ENCODE results near the gene SHISA8.

The SHISA8 gene

DNA sequence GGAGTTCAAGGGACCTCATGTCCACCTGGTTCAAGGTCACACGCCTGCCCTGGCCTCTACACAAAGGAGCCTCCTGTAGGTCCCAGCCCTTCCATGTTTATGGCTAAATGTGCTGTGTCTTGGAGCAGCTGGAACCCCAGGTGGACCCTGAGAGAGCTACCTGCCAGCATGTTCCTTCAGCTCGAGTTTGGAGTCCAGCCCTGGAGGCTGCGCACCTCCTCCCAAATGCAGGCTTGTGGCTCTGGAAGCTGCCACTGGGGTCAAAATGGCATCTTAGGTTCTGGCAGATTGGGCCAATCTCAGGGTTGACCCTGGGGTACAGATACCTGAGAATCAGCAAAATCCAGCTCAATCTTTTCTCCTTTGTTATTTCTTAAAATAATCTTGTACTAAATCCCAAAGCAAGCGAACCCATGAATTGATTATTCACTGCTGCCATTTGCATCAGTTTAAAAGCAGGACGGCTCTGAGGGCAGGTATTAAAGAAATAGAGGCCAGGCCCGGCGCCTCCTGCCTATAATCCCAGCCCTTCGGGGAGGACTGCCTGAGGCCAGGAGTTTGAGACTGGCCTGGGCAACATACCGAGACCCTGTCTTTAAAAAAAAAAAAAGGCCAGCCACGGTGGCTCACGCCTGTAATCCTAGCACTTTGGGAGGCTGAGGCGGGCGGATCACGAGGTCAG, 8.9 kb upstream of the SHISA8 start:
- peaks cover 38% of the 10 kb centered on the region for H3K4me1 Mint-ChIP-seq (ENCODE audit: low read depth)
- H3K4me3 Mint-ChIP-seq: no peak overlapping the region
- no peak overlapping the region for H3K27ac Mint-ChIP-seq
- H3K9me3 Mint-ChIP-seq: no peaks in the 10 kb centered on the region
- H3K27me3 Mint-ChIP-seq: peaks cover 4% of the 10 kb centered on the region
- peaks cover 1% of the 10 kb centered on the region for H3K36me3 Mint-ChIP-seq (ENCODE audit: low read depth)
- DNase-seq: no peak

- H3K27ac Mint-ChIP-seq: peak overlapping the region; percentile 12
- H3K36me3 Mint-ChIP-seq (ENCODE audit: low read depth): peaks cover 1% of the 10 kb centered on the region
- H3K4me3 Mint-ChIP-seq: no peak overlapping the region
- H3K27me3 Mint-ChIP-seq: peaks cover 4% of the 10 kb centered on the region
- no peaks in the 10 kb centered on the region for H3K9me3 Mint-ChIP-seq
- DNase-seq: no peak
- H3K4me1 Mint-ChIP-seq (ENCODE audit: low read depth): peaks cover 36% of the 10 kb centered on the region
Measured at GRCh38 chr22:41922940-41923594, 8.2 kb upstream of the SHISA8 start.

DNA sequence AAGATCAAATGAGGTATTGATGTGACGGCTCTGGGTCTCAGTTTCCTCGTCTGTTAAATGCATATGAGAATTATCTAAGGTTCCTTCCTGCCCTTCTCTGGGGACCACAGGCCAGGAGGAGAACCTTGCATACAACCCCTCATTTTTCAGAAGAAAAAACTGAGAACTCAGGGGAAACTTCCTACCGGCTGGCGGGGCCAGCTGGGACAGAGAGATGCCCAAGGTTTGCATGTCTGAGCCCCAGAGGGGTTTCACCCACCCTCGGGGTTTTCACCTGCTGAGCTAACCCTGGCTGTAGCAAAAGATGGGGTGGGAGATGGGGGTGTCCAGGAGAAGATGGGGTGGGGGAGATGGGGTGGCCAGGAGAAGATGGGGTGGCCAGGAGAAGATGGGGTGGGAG, 7.5 kb upstream of the SHISA8 start:
- DNase-seq: no peak
- Mint-ChIP-seq H3K4me1 (ENCODE audit: low read depth) (peaks cover 32% of the 10 kb centered on the region), H3K9me3 (no peaks in the 10 kb centered on the region), H3K36me3 (ENCODE audit: low read depth) (peaks cover 1% of the 10 kb centered on the region), H3K27ac (peak overlapping the region; percentile 40), H3K27me3 (peaks cover 6% of the 10 kb centered on the region), H3K4me3 (no peak overlapping the region)

DNA sequence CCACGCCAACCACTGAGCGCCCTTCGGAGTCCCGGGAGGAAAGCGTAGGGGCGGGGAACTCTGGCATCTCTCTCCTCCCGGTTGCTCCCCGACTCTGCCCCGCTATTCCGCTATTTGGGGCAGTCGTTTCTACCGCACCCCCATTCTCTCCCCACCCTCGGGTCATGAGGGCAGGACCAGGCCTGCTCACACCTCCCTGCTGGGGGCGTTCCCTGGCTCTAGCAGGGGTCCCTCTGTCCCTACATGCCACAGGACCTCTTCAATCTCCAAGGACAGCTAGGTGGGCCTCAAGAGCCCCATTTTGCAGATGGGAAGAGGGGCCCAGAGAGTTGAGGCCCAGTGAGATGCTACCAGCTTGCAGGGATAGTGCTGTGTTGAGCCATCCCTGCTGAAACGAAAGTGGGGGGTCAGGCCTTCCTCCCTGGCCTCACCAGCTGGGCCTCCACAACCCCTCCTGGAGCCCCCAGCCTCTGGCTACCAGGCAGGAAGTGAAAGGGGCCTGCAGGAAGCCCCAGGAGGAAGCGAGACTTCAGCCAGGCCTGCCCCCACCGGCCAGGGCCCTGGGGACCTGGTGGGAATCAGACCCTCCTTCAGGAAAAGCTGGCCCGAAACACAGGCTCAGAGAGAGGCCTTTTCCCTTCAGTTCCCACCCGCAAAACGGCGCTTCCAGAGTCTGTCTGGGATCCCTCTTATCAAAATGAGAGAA, 5.5 kb upstream of the SHISA8 start:
- H3K36me3 Mint-ChIP-seq (ENCODE audit: low read depth): peaks cover 1% of the 10 kb centered on the region
- peaks cover 18% of the 10 kb centered on the region for H3K27me3 Mint-ChIP-seq
- DNase-seq: no peak
- H3K27ac Mint-ChIP-seq: peak overlapping the region; percentile 58
- H3K4me3 Mint-ChIP-seq: no peak overlapping the region
- no peaks in the 10 kb centered on the region for H3K9me3 Mint-ChIP-seq
- peaks cover 29% of the 10 kb centered on the region for H3K4me1 Mint-ChIP-seq (ENCODE audit: low read depth)

DNA sequence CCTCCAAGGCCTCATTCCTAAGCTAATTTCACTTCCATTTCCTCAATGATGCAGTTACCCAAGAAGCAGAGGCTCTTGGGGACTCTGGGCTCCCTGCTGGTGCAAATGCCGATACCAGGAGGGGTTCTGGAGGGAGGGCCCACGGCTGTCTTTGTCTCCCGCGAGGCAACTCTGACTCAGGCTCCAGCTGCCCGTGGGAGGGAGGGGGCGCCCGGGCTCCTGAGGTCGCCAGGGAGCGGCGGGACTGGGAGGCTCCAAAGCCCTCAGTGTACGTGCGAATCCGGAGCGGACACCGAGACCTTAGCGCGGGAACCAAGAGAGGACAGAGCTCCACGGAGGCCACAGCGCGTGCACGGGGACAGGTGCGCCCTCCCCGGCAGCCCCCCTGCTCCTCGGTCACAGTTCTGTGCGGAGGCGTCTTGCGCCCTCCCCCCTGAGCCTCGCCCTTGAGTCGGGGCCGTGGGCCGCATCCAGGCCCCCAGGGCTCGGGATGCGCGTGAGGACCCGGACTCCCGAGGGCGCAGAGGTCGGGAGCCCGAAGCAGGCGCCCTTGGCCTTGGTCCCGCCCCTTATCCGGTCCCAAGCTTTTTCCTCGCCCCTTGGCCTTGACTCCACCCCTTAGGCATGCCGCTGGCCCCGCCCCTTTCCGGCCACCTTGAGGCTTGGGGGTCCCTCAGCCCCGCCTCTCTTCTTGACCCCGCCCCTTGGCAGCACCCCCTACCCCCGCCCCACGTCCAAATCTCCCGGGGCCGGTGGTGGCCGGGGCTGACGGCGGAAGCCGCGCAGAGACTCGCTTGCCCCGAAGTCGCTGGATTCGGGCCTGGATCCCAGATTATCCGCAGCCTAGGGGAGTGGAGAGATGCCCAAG, 4.7 kb upstream of the SHISA8 start:
- Mint-ChIP-seq H3K4me1 (ENCODE audit: low read depth) (peaks cover 27% of the 10 kb centered on the region), H3K27ac (peak overlapping the region; percentile 8), H3K9me3 (no peaks in the 10 kb centered on the region), H3K4me3 (peak overlapping the region; percentile 47), H3K27me3 (peaks cover 22% of the 10 kb centered on the region), H3K36me3 (ENCODE audit: low read depth) (peaks cover 1% of the 10 kb centered on the region)
- DNase-seq: peak; percentile 69

DNA sequence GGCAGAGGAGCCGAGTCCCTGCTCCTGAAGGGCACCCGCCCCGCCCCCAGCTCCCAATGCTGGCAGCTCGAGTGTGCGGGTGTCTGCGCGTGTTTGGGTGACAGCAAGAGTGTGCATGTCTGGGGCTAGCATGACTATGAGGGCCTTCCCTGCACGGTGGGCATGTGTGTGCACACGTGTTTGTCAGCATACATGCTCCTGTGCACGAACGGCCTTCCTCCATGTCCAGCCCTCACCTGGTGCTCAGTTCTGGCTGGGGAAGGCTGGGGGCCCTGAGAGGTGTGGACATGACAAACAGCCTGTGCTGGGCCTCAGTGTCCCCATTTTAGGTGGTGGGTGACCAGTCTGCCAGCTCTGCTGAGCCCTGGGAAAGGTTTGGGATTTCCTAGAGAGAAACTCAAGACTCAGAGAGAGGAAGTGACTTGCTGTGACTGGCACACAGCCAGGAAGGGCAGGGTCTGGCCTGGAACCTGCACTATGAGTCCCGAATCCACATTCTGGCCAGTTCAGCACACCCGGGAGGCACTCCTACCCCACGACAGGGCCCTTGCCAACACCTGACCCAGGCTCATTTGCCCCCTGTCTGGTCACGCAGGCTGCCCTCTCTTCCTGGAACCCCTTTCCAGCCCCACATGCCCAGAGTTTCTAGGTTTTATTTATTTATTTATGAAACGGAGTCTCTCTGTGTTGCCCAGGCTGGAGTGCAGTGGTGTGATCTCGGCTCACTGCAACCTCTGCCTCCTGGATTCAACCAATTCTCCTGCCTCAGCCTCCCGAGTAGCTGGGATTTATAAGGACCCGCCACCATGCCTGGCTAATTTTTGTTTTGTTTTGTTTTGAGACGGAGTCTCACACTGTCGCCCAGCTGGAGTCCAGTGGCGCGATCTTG, 3.3 kb upstream of the SHISA8 start:
- H3K9me3 Mint-ChIP-seq: no peaks in the 10 kb centered on the region
- H3K36me3 Mint-ChIP-seq (ENCODE audit: low read depth): peaks cover 1% of the 10 kb centered on the region
- H3K4me1 Mint-ChIP-seq (ENCODE audit: low read depth): peaks cover 30% of the 10 kb centered on the region
- DNase-seq: no peak
- no peak overlapping the region for H3K4me3 Mint-ChIP-seq
- H3K27me3 Mint-ChIP-seq: peaks cover 26% of the 10 kb centered on the region
- peak overlapping the region; percentile 26 for H3K27ac Mint-ChIP-seq

DNA sequence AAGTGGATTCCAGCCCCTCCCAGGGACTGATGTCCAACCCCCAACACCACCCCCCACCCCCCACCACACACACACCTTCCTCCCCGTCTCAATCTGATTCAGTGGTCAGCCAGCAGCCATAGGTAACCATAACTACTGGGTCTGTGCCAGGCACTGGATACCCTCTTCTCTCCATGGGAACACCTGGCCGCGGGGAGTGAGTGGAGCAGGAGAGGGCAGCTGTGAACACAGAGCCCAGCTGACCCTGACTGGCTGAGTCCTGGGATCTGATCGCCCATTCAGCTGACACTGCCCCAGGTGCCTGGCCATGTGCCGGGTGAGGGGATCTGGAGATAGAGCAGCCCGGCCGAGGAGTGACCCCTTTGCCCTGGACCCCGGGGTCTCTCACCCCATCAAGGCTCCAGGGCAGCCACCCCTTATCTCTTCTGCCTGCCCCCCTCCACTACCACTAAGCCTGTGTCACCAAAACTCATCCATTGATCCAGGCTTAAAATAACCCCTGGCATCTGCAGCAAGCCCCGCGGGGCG, 2.6 kb upstream of the SHISA8 start:
- DNase-seq: no peak
- Mint-ChIP-seq H3K4me3 (no peak overlapping the region), H3K27me3 (peaks cover 33% of the 10 kb centered on the region), H3K27ac (no peak overlapping the region), H3K36me3 (ENCODE audit: low read depth) (no peaks in the 10 kb centered on the region), H3K9me3 (no peaks in the 10 kb centered on the region), H3K4me1 (ENCODE audit: low read depth) (peaks cover 35% of the 10 kb centered on the region)

DNA sequence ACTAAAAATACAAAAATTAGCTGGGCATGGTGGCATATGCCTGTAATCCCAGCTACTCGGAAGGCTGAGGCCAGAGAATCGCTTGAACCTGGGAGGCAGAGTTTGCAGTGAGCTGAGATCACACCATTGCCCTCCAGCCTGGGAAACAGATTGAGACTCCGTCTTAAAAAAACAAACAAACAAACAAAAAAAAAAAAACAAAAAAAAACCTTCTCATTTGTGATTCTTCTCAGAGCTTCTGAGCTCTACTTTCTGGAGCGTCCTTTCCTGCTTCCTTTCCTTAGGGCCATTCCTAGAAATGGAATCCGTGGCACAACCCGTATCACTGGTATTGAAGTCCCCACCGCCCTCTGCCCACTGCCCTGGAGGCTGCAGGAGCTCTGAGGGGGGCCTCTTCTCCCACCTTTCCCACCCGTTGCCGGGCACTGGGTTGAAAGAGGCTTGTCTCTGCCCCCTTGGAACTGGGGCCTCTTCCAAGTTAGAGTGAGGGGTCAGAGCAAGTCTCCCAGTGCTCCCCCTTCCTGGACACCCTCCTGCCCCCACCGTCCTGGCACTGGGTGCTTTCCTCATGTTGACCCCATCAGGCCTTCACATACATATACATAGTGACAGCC, 2.0 kb upstream of the SHISA8 start:
- Mint-ChIP-seq H3K4me3 (no peak overlapping the region), H3K4me1 (ENCODE audit: low read depth) (peaks cover 39% of the 10 kb centered on the region), H3K27ac (no peak overlapping the region), H3K36me3 (ENCODE audit: low read depth) (no peaks in the 10 kb centered on the region), H3K27me3 (peaks cover 39% of the 10 kb centered on the region), H3K9me3 (no peaks in the 10 kb centered on the region)
- DNase-seq: no peak

DNA sequence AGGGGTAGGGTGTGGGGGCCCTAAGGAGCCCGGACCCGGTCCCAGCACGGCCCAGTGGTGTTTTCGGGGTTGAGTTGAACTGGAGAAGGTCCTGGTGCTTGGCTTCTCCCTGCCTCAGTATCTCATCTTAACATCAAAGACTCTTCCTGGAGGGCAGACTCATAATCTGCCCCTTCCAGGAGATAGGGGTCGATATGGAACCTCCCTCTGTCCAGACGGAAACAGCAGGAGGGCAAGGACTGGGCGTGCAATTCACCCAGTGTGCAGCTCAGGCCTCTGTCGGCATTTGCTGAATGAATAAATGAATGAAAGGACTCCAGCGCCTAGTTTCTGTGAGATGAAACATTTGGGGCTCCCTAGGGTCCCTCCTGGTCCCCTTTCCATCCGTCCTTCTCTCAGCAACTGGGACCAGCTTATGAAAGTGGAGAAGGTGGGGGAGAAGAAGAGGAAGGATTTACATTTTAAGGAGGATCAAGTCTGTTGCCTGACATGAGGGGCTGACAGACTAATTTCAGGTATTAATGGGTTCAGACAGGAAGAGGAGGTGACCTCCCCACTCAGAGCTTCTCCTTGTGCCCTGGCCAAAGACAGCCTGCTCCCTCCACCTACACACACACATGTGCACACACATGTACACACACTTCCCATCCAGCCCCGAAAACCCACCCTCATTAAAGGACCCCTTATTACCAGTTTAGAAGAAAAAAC, 1.1 kb upstream of the SHISA8 start:
- Mint-ChIP-seq H3K9me3 (no peaks in the 10 kb centered on the region), H3K4me1 (ENCODE audit: low read depth) (peaks cover 43% of the 10 kb centered on the region), H3K27ac (peak overlapping the region; percentile 64), H3K36me3 (ENCODE audit: low read depth) (no peaks in the 10 kb centered on the region), H3K4me3 (peak overlapping the region; percentile 56), H3K27me3 (peaks cover 46% of the 10 kb centered on the region)
- no peak for DNase-seq

DNA sequence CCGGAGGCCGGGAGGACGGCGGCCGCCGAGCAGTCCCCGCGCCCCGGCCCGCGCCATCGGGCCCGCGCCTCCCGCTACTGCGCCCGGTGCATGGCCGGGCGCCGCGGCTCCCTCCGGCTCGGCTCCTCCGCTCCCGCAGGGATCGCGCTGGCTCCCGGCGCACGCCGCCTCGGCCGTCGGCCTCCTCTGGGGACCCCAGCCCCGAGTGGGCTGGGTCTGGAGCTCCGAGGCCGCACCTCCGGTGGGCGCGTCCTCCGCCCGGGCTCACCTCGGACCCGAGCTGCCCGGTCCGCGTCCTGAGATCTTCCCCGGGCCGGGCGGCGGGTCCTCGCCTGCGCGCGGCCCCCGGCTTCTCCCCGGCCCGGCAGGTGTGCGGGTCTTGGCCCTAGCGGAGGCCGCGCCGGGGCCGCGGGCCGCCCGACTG, 251 bp downstream of the SHISA8 start:
- Mint-ChIP-seq H3K4me1 (ENCODE audit: low read depth) (peaks cover 41% of the 10 kb centered on the region), H3K36me3 (ENCODE audit: low read depth) (no peaks in the 10 kb centered on the region), H3K4me3 (no peak overlapping the region), H3K9me3 (no peaks in the 10 kb centered on the region), H3K27ac (no peak overlapping the region), H3K27me3 (peaks cover 48% of the 10 kb centered on the region)
- DNase-seq: no peak

GRCh38 chr22:41913842-41914534, 886 bp downstream of the SHISA8 start:
- H3K4me3 Mint-ChIP-seq: no peak overlapping the region
- peaks cover 42% of the 10 kb centered on the region for H3K4me1 Mint-ChIP-seq (ENCODE audit: low read depth)
- H3K9me3 Mint-ChIP-seq: no peaks in the 10 kb centered on the region

DNA sequence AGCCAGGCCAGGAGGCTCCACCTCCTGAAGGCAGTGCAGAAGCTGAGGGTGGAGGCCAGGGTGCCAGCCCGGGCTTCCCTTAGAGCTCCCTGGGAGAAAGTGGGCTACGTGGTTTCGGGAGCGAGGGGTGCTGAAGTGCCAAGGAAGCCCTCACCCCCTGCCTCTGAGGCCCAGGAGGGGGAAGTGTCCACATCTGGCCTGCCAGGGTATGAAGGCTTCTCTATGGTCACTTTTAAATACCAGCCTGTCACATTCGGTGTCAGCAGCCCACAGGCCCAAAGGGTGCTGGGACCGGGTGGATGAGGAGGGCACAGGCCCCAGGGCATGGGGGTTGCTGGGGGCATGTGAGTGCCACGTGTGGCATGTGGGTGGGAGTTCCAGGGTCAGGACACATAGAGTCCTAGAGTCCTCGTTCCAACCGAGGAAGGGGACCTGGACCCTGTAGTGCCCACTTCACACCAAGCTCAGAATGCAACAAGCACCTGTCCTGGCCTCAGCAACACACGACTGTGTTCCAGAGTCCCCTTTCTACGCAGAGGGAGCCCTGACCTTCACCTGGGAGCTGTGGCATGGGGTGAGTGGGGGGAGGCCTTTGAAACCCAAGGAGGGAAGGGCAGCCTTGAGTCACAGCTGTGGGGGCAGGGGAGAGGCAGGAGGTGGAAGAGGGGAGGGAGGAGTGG, 1.7 kb downstream of the SHISA8 start:
- peaks cover 55% of the 10 kb centered on the region for H3K27me3 Mint-ChIP-seq
- H3K4me3 Mint-ChIP-seq: peak overlapping the region; percentile 59
- DNase-seq: no peak
- H3K9me3 Mint-ChIP-seq: no peaks in the 10 kb centered on the region
- peak overlapping the region; percentile 80 for H3K27ac Mint-ChIP-seq
- peaks cover 45% of the 10 kb centered on the region for H3K4me1 Mint-ChIP-seq (ENCODE audit: low read depth)
- peaks cover 2% of the 10 kb centered on the region for H3K36me3 Mint-ChIP-seq (ENCODE audit: low read depth)

More at GRCh38 chr22:41913842-41914534, 886 bp downstream of the SHISA8 start:
- DNase-seq: peak; percentile 59
- Mint-ChIP-seq H3K27ac (no peak overlapping the region), H3K27me3 (peaks cover 52% of the 10 kb centered on the region), H3K36me3 (ENCODE audit: low read depth) (no peaks in the 10 kb centered on the region)

Data from activated T-cell treated with anti-CD3 and anti-CD28 coated beads, Interleukin-2, amount 50 U/mL, for 24 hours (primary cell).